GM18867 (cell line): ENCODE results near the gene PKN1.

Experiments used
- ATAC-seq: cut with Tn5 transposase; IDR thresholded peaks from one replicate; pipeline ENCODE4 v1.9.1; 2021; ENCODE audit warnings: mild to moderate bottlenecking, moderate library complexity; ENCODE audit not compliant: unreplicated experiment

PKN1 gene

DNA sequence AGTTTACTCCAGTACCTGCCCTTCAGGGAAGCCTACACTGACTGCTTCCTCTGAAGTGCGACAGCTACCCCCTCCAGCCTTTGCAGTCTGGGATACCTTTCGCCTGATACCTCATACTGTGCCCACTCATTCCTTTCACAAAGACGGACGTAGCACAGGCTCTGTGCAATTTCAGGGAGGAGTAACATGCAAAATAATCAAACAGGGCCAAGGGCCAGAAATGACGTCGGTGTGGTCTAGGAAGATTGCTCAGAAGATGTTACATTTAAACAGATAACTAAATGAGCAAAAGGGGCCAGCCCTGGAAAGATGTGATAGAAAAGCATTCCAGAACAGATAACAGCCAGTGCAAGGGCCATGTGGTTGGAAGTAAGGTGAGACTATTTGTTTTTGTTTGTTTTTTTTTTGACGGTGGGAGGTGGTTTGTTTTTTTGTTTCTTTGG, 7.4 kb upstream of the PKN1 start:
- ATAC-seq: no peak

DNA sequence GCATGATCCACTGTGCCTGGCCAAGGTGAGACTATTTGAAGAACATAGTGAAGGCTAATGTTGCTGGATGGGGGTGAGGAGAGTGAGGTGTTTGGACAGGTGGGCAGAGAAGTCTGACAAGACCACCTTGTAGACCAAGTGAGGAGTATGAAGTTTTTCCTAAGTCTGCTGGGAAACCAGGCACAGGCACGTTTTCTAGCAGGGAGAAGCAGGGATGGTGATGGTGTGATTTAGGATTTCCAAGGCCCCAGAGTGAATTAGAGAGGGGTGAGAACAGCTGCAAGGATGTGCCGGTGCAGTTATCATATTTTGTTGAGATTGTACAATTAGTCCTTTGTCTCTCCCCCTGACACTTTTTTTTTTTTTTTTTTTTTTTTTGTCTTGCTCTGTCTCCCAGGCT, 5.6 kb upstream of the PKN1 start:
- ATAC-seq: no peak

DNA sequence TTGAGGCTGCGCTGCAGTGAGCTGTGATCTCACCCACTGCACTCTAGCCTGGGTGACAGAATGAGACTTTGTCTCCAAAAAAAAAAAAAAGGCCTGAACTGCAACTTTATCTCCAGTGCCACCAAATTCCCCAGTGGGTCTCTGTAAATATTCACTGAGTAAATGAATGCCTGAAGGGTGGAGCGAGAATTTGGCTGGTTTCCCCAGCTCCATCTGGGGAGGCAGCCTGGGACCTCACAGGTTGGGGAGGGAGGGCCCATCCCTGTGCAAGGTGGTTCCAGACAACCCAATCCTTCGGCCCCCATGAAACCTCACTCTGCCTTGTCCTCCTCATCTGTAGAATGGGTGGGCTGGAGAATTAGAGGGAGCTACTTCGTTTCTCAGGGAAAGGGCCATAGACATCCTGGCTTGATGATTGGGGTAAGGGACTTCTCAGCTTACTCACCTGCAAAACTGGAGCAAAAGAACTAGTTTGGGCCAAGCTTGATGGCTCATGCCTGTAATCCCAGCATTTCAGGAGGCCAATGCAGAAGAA, 4.2 kb upstream of the PKN1 start:
- ATAC-seq: no peak

DNA sequence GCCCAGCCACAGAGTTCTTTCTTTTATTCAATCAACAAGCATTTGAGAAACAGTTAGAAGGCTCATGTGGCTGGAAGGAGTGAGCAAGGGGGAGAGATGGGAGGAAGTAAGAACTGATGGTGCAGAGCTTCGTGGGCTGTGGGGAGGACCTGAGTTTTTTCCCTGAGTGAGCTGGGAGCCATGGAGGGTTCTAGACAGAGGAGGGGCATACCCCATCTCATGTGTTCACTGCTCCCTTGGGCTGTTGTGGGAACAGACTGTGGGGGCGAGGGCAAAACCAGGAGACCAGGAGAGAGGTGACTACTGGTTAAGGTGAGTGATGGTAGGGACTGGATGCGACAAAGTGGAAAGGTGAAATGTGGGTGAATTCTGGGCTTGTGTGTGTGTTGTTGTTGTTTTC, 2.4 kb upstream of the PKN1 start:
- no peak for ATAC-seq

DNA sequence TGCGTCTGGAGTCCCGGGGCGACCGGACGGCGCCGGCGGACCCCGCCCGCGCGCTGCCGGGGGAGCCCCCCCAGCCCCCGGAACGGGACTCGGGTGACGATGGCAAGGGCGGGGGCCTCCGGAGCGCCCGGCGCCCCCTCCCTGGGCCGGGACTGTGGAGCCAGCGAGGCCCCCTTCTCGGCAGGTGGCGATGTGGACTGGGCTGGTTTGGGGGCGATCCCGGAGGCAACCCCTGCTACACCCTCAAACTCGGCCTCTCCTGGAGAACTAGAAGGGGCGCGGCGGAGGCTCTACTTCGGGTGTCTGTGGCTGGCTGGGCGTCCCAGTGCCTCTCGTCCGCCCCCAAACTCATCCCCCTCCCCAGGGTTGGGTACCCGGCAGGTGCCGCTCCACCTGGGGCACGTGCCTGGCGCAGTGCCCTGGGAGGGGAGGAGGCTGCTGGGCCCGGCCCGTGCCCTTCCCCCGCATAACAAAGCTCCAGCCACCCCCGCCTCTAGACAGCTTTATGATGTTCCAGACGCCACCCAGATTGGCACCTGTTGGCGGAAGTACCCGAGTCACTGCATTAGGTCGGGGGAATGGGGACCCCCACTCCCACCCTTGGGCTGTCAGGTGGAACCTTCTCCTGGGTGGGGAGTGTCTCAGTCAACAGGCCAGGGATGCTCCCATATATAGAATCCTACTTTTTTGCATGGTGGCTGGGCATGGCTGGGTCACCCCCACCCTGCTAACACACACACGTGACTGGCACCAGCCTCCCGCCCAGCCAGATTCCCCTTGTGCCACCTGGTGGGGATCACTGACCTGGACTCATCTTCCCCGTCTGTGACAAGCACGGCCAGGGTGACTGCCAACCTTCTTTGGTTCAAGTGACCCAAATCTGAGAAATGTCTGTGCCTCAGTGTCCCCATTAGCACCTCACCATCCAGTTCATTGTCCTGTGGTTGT, 722 bp downstream of the PKN1 start:
- peak; percentile 25 for ATAC-seq

DNA sequence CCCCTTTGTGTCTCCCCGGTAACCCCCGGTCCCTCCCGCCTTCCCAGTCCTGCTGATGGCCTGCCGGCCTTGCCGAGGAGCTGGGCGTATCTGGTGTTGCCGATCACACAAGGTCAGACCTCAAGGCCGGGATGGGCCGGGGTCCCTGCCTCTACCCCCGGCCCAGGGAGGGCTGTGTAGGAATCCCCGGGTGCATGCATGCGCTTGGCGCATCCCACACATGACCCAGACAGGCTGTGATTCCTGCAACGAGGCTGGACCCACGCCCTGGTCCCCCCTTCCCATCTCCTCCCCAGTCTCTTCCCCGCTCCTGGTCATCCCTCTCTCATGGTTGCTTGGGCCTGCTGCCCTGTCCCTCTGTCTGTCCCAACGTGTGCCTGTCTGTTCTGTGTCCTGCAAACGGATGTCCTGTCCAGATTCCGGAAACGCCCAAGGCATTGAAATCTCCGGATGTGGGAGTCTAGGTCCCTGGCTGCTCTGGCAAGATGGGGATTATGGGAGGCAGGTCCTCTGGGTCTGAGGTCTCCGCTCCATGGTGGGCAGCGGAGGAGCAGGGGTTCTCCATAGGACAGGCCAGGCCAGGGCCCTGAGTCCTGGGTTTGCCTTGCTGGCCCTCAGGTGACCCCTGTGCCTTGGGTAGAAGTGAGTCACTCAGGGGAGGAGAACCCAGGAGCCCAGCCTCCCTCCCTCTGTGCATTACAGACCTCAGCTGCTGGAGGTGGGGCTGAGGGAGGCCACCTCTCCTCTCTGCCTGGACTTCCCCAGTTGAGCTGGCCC, 1.6 kb downstream of the PKN1 start:
- no peak for ATAC-seq

DNA sequence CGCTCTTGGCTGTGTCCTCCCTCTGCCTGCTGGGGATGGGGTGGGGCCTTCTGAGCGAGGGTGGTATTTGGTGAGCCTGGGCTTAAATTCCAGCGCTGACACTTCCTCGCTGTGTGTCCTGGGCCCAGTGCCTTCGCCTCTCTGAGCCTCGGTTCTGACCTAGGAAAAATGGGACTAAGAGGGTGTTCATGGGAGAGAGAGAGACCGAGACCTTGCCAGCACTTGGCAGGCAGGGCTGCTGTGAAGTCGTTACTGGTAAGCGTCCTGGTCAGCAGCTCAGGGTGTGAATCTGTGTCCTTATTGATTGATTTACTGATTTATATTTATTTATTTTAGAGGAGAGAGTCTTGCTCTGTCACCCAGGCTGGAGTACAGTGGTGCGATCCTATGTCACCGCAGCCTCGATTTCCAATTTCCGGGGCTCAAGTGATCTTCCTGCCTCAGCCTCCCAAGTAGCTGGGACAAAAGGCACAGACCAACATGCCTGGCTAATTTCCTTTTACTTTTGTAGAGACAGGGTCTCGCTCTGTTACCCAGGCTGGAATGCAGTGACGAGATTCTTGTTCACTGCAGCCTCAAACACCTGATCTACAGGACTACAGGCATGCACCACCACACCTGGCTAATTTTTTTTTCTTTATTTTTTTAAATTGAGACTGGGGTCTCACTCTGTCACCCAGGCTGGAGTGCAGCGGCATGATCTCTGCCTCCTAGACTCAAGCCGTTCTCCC, 2.4 kb downstream of the PKN1 start:
- no peak for ATAC-seq

DNA sequence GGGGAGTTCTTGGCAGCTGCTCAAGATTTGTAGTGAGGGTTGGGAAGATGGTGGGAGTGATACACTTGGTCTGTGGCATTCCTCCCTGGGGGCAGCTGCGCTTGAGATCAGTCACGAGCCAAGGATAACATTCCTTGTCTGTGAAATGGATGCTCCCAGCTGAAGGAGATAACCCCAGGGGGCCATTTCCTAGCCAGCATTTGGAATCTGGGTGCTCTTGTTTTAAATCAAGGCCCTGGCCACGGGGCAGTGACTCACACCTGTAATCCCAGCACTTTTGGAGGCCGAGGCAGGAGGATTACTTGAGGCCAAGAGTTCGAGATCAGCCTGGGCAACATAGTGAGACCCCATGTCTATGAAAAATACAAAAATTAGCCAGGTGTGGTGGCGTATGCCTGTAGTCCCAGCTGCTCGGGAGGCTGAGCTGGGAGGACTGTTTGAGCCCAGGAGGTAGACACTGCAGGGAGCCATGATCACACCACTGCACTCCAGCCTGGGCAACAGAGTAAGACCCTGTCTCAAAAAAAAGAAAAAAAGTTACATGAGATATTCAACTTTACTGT, 4.6 kb downstream of the PKN1 start:
- ATAC-seq: no peak

DNA sequence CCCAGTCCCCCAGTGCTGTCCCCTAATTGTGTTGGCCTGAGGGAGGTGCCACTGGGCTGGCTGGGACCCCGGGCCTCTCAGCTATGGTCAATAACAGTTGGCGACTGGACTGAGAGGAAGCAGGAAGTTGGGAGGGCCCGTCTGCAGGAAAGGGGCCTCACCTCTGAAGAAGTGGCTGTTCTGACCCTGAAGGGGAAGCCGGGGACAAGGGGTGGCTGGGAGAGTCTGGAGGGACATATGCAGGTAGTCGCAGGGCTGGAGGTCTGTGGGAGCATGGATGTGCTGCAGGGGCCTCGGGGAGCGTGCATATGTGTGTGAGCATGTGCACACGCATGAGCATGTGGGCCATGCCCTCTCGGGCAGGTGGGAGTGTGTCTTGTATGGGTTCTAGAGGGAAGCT, 5.9 kb downstream of the PKN1 start:
- ATAC-seq: no peak

DNA sequence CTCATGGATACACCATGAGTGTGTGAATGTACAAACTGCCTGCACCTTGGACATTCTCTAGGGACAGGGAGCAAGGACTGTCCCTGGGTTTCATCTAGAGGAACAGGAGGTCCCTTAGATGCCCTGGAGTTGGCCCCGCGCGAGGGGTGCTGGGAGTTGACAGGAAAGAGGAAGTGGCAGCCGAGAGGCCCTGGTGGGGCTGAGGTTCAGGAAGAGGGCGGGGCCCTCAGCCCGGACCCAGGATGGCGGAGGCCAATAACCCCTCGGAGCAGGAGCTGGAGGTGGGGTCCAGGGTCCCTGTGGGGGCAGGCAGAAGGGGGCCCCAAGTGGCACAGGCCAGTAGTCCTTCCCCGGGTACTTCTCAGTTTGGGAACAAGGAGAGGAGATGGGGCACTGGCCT, 6.9 kb downstream of the PKN1 start:
- peak; percentile 80 for ATAC-seq

DNA sequence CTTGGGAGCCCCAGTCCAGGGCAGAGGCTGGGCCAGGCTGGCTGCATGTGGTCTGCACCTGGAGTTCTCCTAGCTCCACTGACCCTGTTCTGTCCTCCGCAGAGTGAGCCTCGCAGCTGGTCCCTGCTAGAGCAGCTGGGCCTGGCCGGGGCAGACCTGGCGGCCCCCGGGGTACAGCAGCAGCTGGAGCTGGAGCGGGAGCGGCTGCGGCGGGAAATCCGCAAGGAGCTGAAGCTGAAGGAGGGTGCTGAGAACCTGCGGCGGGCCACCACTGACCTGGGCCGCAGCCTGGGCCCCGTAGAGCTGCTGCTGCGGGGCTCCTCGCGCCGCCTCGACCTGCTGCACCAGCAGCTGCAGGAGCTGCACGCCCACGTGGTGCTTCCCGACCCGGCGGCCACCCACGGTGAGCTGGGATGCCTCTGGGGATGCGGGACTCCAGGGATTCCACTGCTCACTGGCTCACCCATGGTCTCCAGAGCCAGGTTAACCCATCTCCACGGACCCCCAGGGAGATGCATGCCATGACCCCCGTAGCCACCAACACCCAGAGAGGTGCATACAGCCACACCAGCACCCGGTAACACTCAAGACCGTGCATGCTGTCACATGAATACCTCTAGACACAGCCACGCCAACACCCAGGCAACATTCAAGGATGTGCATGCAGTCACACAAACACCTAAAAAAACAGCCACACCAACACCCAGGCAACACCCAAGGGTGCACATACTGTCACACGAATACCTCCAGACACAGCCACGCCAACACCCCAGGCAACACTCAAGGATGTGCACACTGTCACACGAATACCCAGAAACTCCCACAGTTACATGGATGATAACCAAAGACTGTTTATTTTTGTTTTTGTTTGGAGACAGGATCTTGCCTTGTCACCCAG, 8.2 kb downstream of the PKN1 start:
- ATAC-seq: no peak

DNA sequence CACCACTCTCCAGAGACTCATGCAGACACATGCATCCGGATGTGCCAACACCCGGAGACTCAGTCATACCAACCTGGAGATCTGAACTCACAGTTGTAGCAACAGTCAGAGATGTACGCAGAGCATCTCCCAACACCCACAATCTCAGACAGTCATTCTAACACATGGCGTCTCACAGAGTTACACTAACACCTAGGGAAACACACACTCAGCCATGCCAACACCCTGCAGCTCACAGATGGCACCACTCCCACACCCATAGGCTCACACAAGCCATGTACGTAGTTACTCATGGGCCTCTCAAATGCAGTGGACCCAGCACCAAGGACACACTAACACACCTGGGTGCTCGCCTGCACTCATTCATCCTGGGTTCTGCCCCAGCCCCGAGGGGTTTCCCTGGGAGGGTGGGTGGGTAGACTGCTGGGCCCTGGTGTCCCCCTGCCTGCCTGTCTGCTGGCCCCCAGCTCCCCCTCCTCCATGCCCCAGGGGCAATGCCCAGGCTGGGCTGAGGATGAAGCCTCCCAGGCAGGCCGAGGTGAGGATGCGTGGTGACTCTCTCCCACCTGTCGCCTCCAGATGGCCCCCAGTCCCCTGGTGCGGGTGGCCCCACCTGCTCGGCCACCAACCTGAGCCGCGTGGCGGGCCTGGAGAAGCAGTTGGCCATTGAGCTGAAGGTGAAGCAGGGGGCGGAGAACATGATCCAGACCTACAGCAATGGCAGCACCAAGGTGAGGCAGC, 10.0 kb downstream of the PKN1 start:
- ATAC-seq: no peak

DNA sequence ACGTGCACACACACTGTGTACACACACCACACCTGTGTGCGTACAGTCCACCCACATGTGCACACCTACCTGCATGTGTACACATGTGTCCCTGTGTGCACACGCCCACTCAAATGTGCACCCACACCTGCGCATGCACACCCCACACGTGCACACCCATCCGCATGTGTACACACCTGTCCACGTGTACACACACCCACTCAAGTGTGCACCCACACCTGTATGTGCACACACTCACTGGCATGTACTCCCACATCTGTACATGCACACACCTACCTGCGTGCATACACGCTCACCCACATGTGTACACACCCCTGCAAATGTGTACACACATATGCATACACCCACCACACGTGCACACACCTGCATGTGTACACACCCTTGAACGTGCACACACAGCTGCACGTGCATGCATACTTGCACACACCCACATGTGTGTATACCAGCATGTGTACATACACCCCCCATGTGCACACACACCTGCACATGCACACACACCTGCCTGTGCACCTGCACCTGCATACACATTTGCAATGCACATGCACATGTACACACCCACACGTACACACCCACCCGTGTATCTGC, 10.6 kb downstream of the PKN1 start:
- ATAC-seq: no peak

DNA sequence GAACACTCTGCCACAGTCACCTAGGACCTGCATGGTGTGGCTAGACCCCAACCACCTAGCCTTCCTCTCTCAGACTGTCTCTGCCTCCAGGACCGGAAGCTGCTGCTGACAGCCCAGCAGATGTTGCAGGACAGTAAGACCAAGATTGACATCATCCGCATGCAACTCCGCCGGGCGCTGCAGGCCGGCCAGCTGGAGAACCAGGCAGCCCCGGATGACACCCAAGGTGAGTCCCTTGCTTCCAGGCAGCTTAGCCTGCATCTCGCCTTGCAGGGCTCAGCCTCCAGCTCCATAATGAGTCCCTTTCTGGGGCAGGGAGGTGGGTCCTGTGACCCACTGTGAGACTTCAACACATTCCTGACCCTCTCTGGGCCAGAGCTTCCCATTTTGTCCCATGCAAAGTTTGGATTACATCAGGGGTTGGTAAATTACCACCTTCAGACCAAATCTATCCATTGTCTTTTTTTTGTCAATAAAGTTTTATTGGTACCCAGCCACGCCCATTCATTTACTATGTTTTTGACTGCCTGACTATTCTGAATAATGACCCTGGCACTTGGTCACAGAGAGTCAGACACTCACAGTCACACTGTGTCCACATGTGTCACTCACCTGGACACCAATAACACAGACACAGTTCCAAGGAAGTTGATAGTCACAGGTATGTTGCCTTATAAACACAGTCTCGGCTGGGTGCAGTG, 13.4 kb downstream of the PKN1 start:
- no peak for ATAC-seq

DNA sequence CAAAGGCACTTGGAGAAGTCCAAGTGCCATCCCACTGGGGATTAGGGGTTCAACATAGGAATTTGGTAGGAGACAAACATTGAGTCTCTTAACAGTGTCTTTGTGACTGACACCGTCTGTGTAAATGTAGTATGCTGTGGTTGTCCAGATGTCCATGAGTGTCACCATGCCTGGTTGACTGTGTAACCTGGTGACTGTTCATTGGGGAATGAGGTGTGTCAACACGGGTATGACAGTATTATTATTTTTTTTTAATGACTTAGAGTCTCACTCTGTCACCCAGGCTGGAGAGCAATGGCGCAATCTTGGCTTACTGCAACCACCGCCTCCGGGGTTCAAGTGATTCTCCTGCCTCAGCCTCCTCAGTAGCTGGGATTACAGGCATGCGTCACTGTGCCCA, 16.2 kb downstream of the PKN1 start:
- no peak for ATAC-seq

DNA sequence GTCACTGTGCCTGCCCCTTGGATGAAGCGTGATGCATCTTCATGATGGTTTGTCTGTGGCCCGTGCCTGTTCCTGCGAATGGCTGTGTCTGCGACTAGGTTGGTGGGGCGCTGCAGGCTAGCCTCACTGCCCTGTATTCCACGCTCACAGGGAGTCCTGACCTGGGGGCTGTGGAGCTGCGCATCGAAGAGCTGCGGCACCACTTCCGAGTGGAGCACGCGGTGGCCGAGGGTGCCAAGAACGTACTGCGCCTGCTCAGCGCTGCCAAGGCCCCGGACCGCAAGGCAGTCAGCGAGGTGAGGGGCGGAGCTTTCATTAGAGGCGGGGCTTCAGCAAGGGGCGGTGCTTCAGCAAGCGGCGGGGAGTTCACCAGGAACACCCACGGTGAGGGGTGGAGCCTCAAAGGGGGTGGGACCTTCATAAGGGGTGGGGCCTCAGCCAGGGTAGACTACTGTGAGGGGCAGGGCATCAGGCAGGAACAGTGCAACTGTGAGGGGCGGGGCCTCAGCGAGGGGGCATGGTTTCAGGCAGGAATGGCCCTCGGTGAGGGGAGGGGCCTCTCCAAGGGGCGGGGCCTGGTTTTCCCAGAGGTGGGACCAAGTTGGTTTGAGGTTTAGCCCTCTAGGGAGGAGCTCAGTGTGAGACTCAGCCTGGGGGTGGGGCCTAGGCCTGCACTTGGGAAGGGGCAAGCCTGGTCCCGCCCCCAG, 17.2 kb downstream of the PKN1 start:
- ATAC-seq: no peak

DNA sequence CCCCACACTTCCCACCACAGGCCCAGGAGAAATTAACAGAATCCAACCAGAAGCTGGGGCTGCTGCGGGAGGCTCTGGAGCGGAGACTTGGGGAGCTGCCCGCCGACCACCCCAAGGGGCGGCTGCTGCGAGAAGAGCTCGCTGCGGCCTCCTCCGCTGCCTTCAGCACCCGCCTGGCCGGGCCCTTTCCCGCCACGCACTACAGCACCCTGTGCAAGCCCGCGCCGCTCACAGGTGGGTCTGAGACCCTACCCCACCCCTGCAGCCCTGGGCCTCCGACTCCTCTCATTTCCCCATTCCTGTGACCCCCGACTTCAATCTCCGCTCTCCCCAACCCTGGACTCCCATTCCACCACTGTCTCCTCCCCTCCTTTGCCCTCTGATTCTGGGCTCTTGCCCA, 17.8 kb downstream of the PKN1 start:
- no peak for ATAC-seq
